Suppressor macrophage (primary cell): ENCODE measurements around the gene FRMD1.

Source experiments
- DNase-seq, 4 experiments: peaks; one replicate each; pipeline ENCODE4 v3.0.0-alpha.2; 2020 to 2022

FRMD1 gene

DNA sequence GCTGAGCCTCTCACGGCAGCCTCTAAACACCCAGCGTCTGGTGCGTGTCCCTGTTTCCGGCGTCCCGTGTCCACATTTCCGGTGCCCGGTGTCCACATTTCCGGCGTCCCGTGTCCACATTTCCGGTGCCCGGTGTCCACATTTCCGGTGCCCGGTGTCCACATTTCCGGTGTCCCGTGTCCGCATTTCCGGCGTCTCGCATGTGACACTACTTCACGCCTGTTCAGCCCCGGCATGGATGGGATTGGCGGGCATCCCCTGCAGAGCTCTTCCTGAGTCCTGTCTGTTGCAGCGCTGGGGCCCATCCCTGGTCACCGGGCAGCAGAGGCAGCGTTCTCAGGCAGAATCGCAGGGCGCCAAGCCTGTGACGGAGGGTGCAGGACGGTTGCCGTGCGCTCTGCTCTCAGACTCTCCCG is 3.2 kb downstream of the FRMD1 start:
- DNase-seq, result no peak

DNA sequence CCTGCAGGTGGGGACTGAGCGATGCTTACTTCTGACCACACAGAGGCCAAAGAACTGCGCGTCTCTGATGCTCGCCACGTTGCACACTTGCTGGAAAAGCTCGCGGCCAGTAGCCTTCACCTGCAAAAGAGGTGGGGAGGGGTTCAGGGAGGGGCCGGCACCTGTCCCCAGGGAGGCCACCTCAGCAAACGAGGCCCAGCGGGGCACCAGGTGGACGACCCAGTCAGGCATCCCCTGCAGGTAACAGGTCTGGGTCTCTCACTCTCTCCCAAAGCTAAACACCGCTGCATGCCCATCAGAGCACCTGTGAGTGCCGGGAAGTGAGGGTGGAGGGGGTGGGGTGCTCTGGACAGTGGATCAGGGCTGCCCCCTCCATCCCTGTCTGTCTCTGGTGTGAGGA is 3.8 kb downstream of the FRMD1 start:
- no peak for DNase-seq

DNA sequence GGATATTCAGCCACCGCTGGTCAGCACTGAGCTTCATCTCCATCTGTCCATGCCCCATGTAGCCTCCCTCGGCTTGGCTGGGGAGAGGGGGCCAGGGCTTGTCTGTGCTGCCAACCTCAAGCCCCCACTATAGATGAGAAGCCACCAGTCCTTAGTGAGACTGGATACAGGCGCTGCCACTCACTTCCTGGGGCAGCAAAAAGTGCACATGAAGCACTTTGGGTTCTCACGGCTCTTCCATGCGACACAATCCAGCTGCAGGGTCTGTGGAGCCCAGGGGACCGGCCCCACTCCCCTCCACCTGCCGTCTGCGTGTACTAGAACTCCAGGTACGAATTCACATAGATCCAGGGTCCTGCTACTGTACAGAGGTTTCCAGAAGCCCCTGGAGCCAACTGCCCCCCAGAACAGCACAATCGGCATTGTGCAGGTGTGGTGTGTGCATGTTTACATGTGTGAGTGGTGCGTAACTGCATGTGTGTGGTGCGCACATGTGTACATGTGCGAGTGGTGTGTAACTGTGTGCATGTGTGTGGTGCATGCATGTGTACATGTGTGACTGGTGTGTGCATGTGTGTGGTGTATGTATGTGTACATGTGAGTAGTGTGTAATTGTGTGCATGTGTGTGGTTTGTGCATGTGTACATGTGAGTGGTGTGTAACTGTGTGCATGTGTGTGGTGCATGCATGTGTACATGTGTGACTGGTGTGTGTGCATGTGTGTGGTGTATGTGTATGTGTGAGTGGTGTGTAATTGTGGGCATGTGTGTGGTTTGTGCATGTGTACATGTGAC is 4.9 kb downstream of the FRMD1 start:
- no peak for DNase-seq

DNA sequence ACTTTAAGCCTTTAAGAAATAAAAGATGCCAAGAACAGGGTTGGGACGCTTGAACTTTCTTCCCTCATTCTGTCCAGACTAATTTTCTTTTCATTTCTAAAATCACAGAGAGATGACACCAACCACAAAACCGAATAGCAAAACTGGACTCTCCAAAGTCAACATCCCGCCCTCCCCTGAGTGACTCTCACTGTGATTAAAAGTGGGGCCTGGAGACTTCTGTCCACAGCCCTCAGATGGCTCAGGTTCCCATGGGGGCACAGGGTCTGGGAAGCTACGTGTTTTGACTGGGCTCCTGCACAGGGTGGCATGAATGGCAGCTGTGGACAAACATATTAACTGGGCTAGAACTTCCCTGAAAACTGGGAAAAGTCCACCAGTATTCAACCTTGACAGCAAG is 6.3 kb downstream of the FRMD1 start:
- no peak for DNase-seq

DNA sequence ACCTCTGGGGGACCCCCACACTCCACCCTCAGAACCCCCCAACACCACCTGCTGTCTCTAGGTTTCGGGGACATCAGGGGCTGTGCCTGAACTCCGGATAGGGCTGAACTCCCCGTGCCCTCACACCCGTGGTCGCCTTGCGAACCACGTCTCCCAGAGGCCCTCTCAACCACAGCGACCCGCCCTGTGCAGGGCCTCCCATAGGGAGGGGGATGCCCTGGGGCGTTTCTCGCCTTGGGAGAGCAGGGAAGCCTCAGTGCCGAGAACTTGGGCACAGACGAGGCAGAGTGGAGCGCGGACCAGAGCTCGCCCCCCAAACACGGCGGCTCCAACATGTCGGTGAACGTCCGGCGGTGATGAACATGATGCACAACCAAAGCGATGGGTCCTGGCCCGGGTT is 6.8 kb downstream of the FRMD1 start:
- DNase-seq, result no peak

- no peak for DNase-seq
Observed at GRCh38 chr6:168071620-168072019, 7.4 kb downstream of the FRMD1 start.

DNA sequence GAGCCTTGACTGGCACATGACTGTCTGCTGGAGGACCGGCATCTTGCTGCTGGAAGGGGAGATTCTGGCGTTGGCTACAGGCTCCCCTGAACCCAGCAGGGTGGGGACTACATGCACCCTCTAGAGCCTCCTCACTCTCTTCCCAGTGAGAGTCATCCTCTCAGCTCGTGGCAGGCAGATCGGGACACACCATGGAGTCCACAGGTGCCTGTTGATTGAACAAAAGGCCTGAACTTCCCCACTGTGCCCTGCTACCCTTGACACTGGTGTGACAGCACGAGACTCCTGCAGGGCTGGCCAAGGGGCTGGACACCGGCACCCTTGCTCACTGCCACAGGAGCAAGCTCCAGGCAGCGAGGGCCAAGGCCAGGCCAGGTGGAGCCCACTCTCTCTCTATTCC is 8.2 kb downstream of the FRMD1 start:
- DNase-seq, result no peak

DNA sequence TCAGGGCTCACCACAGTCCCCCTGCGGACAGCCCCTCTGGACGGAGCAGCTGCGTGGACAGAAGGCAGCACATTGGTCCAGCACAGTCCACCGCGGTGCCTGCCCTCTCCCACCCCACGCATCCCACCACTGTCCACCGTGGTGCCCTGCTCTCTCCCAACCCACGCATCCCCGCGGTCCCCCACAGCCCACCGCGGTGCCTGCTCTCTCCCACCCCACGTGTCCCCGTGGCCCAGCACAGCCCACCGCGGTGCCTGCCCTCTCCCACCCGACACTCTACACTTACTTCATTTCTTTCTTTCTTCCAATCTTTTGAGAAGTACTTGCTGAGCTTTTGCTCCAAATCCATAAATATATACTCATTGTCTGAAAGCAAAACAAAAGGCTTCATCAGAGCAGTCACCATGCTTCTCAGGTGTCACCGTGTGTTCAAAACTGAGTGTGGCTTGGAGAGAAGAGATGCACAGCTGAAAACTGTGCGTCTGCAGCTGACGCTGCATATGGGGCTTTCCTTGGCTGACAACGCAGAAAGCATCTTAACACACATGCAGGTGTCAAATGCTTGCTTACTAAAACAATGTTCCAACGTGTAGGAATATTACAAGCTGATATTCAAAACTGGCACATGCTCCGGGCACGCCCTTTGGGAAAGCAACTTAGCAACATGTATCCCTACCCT is 11.8 kb downstream of the FRMD1 start:
- no peak for DNase-seq

- no peak for DNase-seq
Observed at GRCh38 chr6:168064226-168064807, 14.7 kb downstream of the FRMD1 start.

DNA sequence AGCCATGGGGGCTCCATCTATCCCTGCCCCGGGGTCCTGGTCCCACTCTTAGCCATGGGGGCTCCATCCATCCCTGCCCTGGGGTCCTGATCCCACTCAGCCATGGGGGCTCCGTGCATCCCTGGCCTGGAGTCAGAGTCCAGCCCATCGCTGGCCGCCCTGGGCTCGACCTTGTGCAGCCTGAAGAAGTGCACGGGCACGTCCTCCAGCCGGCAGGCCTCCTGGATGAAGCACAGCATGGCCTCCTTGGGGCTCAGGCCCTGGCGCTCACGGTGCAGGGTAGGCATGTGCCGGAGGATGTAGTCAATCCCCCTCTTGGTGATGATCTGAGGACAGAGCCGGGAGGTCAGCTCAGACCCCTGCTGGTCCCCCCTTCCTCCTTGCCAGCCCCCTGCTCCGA is 15.6 kb downstream of the FRMD1 start:
- DNase-seq, result no peak

- no peak for DNase-seq
Observed at GRCh38 chr6:168062346-168063289, 16.4 kb downstream of the FRMD1 start.

GRCh38 chr6:168061269-168062210 is 17.5 kb downstream of the FRMD1 start:
- no peak for DNase-seq

- DNase-seq, result no peak
Observed at GRCh38 chr6:168060521-168060931, 18.5 kb downstream of the FRMD1 start.

GRCh38 chr6:168058691-168059551 is 20.1 kb downstream of the FRMD1 start:
- DNase-seq, result no peak

- DNase-seq, result no peak
Observed at GRCh38 chr6:168057836-168058235, 21.2 kb downstream of the FRMD1 start.

DNA sequence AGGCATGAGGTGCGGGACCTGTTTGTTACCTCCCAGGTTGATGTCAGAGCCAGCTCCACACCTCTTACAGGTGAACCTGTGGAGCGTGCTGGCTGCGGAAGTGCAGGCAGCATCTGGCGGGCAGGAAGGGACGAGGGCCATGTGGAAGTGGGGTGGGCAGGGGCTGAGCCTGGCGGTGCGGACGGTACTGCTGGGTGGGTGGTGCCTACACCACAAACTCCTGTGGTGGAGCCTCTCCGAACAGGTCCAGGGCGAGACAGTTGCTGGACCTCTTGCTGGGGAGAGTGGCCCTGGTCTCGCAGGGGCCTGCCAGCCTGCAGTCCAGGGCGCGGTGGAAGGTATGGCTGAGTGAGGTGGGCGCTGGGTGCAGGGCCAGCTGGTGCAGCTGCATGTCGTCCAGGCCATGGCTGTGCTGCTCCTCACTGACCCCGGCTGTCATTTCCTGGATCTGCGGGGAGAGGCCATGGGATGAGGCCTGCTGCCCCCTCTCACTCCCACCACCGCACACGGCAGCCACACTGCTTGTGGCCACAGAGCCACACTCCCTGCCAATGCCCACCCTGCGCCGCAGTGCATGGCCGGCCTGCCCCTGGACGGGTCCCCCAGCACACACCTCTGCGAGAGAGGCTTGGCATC is 22.0 kb downstream of the FRMD1 start:
- DNase-seq, result no peak

DNA sequence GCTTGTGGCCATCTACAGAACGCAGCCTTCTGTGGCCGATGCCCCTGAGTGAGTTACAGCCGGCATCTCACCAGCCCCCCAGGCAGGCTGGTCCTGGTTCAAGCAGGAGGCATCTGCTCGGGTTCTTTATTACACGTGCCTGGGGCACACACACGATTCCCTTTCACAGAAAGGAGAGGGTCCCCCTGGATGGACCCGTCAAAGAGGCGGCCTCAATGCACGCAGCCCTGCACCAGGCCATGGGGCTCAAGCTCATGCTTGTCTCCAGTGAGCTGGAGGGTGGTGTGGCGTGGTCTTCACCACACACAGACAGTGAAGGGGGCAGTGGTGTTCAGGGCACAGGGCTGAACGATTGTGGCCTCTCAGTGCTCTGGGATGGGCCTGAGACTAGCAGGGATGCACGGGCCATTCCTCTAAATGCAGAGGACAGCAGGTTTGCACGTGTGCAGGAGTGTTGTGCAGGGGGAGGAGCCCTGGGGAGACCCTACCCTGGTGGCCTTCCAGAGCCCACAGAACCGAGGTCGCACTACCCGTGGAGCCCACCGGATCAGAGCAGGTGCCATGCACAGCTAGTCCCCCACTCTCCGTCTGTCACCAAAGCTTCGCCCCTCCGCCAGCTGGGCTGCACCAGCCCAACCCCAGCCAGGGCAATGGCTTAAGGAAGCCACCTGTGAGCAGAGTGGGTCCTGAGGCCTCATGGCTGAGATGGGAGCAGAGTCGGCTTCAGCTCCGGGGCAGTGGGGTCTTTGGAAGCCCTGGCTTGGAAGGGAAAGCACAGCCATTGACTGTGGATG is 23.1 kb downstream of the FRMD1 start:
- DNase-seq, result no peak

- no peak for DNase-seq
Observed at GRCh38 chr6:168054765-168055560, 24.0 kb downstream of the FRMD1 start.
